Osteocyte (in vitro differentiated cells): Measurements from ENCODE around the gene BPIFB2. TPM values are rescaled to one million over a fixed set of nuclear protein-coding genes. Genes with fewer than 3 reads are reported as not detected.

Experiments used
- DNase-seq: peaks from one replicate; pipeline ENCODE4 v3.0.0; 2021; ENCODE audit warnings: mixed read lengths; ENCODE audit not compliant: unreplicated experiment; ENCODE audit errors: extremely low spot score
- H3K27ac Mint-ChIP-seq: one replicate; pipeline ENCODE4 v1.8.0; 2021; ENCODE audit warnings: mild to moderate bottlenecking, mixed read lengths; ENCODE audit not compliant: unreplicated experiment
- H3K27me3 Mint-ChIP-seq: one replicate; pipeline ENCODE4 v1.8.0; 2021; ENCODE audit warnings: mixed read lengths; ENCODE audit not compliant: unreplicated experiment
- H3K36me3 Mint-ChIP-seq: one replicate; pipeline ENCODE4 v1.8.0; 2021; ENCODE audit warnings: mixed read lengths; ENCODE audit not compliant: unreplicated experiment
- H3K4me1 Mint-ChIP-seq: one replicate; pipeline ENCODE4 v1.8.0; 2021; ENCODE audit warnings: mixed read lengths; ENCODE audit not compliant: unreplicated experiment
- H3K4me3 Mint-ChIP-seq: one replicate; pipeline ENCODE4 v1.8.0; 2021; ENCODE audit warnings: mild to moderate bottlenecking, moderate library complexity, mixed read lengths; ENCODE audit not compliant: unreplicated experiment
- H3K9me3 Mint-ChIP-seq: one replicate; pipeline ENCODE4 v1.8.0; 2021; ENCODE audit warnings: mixed read lengths; ENCODE audit not compliant: unreplicated experiment
- total RNA-seq: library from RNA; stranded (reverse); gene quantifications from 2 replicates; pipeline ENCODE4 v1.2.1, GENCODE V29; 2021
- TF ChIP-seq, protein P1 (sequence below): fragments of 200-600 bp; sonication (generic); IDR thresholded peaks from 2 replicates; pipeline ENCODE4 v1.5.0; 2021; ENCODE audit warnings: antibody characterized with exemption, mild to moderate bottlenecking, moderate library complexity

The BPIFB2 gene
- total RNA-seq, 1 donor from 2014 or later: not detected

DNA sequence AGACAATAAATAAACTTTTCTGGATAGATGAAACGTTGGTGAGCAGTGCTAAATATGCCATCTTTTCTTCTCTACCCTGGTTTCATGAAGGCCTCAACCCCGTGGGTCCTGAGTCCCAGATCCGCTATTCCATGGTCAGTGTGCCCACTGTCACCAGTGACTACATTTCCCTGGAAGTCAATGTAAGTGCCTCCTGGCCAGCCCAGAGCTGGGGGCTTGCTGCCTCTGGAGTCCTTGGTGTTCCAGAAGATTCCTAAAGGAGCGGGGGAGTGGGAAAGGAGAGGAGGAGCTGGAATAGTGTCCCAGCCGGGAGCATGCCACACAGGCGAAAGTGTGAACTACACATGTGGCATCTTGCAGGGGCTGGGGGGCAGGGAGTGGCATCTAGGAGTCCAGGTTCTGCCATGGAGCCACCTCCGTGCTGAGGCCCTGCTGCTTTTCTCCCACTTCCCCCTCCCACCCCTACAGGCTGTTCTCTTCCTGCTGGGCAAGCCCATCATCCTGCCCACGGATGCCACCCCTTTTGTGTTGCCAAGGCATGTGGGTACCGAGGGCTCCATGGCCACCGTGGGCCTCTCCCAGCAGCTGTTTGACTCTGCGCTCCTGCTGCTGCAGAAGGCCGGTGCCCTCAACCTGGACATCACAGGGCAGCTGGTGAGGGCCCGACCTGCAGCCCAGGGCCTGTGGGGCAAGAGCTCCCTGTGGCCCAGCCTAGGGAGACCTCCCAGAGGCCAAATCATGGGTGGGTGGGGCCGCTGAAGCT lies 10.8 kb downstream of the BPIFB2 start:
- no peak overlapping the region for H3K27ac Mint-ChIP-seq
- H3K4me3 Mint-ChIP-seq: no peak overlapping the region
- no peaks in the 10 kb centered on the region for H3K9me3 Mint-ChIP-seq
- H3K27me3 Mint-ChIP-seq: peaks cover 4% of the 10 kb centered on the region
- DNase-seq: no peak
- no peaks in the 10 kb centered on the region for H3K36me3 Mint-ChIP-seq
- H3K4me1 Mint-ChIP-seq: no peaks in the 10 kb centered on the region
- TF ChIP-seq, protein P1, sequence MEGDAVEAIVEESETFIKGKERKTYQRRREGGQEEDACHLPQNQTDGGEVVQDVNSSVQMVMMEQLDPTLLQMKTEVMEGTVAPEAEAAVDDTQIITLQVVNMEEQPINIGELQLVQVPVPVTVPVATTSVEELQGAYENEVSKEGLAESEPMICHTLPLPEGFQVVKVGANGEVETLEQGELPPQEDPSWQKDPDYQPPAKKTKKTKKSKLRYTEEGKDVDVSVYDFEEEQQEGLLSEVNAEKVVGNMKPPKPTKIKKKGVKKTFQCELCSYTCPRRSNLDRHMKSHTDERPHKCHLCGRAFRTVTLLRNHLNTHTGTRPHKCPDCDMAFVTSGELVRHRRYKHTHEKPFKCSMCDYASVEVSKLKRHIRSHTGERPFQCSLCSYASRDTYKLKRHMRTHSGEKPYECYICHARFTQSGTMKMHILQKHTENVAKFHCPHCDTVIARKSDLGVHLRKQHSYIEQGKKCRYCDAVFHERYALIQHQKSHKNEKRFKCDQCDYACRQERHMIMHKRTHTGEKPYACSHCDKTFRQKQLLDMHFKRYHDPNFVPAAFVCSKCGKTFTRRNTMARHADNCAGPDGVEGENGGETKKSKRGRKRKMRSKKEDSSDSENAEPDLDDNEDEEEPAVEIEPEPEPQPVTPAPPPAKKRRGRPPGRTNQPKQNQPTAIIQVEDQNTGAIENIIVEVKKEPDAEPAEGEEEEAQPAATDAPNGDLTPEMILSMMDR: no peak

DNA sequence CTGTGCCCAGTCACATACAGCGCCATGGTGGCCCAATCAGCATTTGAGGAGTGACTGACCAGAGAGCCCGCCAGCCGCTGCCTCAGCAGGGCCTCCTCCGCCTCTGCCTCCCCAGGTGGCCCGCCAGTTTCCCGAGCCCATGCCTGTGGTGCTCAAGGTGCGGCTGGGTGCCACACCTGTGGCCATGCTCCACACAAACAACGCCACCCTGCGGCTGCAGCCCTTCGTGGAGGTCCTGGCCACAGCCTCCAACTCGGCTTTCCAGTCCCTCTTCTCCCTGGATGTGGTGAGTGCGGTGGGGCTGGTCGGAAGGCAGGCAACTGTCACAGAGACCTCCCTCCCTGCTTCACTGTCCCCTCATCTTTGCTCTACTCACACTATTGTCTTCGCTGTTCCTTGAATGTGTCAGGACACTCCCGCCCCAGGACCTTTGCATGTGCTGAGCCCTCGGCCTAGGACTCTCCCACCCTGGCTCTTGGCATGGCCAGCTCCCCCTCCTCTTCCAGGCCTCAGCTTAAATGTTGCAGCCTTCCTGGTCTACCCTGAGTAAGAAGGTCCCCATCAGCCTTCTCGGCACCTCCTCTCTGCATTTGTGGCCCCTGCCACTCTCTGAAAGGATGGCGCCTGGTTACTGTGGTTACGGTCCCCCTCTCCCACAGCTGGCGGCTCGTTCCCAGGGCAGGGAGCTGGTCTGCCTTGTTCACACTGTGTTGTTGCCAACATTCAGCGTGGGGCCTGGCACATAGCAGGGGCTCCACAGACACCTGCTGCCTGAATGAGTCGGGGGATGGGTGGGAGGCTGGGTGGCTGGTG lies 12.2 kb downstream of the BPIFB2 start:
- H3K27ac Mint-ChIP-seq: no peak overlapping the region
- no peaks in the 10 kb centered on the region for H3K4me1 Mint-ChIP-seq
- no peaks in the 10 kb centered on the region for H3K36me3 Mint-ChIP-seq
- H3K4me3 Mint-ChIP-seq: no peak overlapping the region
- H3K9me3 Mint-ChIP-seq: no peaks in the 10 kb centered on the region
- TF ChIP-seq, protein P1: no peak
- DNase-seq: no peak
- peaks cover 4% of the 10 kb centered on the region for H3K27me3 Mint-ChIP-seq

DNA sequence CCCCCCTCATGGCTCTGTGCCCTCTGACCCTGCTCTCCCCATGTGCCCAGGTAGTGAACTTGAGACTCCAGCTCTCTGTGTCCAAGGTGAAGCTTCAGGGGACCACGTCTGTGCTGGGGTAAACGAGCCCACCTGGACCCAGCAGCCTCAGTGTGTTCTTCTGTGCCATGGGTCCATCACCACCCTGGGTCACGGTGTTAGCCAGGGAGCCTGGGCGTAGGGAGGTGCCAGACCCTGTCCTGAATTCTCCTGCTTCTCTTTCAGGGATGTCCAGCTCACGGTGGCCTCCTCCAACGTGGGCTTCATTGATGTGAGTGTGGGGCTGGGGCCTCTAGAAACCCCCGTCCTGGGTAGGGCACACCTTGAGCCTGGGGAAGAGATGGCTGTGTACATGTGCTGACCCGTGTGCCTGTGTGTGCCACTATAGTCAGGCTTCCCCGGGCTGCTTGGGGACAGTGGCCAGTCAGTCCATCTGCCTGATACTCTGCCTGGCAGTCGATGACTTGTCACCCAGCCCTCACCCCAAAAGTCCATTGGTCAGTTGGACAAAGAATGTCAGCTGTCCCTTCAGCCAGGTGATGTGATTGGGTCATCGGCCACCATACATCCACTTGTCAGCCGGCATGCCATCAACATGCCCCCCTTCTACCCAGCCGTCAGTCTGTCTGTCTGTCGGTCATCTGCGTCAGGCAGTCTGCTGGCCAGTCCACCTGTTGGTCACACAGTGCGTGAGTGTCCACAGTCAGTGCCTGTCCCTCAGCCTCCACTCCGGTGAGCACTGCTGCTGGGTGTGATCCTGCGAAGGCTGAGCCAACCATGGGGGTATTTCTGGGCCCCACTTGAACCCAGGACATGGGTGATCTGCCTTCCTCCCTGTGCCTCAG lies 13.0 kb downstream of the BPIFB2 start:
- no peak for DNase-seq
- TF ChIP-seq, protein P1: no peak
- H3K27ac Mint-ChIP-seq: no peak overlapping the region
- H3K36me3 Mint-ChIP-seq: no peaks in the 10 kb centered on the region
- peaks cover 4% of the 10 kb centered on the region for H3K27me3 Mint-ChIP-seq
- H3K9me3 Mint-ChIP-seq: no peaks in the 10 kb centered on the region
- H3K4me1 Mint-ChIP-seq: no peaks in the 10 kb centered on the region
- H3K4me3 Mint-ChIP-seq: no peak overlapping the region

DNA sequence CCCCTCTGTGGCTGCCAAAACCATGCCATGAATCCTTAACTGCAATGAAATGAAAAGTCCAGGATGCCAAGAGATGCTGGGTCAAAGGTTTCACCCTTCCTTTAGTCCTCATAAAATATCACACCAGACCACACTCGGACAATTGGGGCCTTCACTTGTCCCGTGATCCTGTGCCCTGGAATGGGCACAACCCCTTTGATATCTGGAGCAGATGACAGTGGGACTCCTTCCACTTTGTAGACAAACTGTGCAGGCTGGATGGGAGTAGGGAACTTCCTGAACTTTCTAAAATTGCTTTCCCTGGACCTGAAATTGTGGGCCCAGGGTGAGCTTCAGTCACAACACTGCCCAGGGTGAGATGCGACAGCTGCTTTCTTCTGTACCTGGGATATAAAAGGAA lies 14.4 kb downstream of the BPIFB2 start:
- H3K27me3 Mint-ChIP-seq: no peaks in the 10 kb centered on the region
- no peak for DNase-seq
- no peak overlapping the region for H3K27ac Mint-ChIP-seq
- H3K36me3 Mint-ChIP-seq: no peaks in the 10 kb centered on the region
- H3K4me3 Mint-ChIP-seq: no peak overlapping the region
- TF ChIP-seq, protein P1: no peak
- no peaks in the 10 kb centered on the region for H3K9me3 Mint-ChIP-seq
- no peaks in the 10 kb centered on the region for H3K4me1 Mint-ChIP-seq
